Fibroblast of skin of left quadriceps (primary cell): ENCODE measurements around the gene CCDC175.

Experiments
- DNase-seq, 2 experiments: peaks; one replicate each; pipeline ENCODE4 v3.0.0-alpha.2; 2013; ENCODE audit warnings: low read depth in 2 of 2

Gene CCDC175

DNA sequence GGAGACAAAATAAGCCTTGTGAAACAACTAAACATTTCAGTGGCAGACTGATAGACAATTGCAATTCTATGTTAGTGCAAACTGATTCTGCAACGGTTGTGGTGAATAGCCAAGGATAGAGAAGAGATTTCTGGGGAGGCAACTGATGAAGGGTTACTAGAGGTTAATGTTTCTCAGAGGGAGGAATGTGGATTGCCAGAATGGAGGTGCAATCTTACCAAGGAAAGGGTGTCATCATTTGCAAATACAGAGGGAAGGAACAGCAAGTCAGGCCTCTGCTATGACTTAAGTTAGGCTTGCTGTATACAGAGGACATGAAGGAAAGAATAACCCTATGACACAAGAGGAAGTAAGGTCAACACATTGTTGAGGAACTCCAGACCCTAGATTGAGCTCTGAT lies 35.8 kb downstream of the CCDC175 start:
- no peak for DNase-seq

- DNase-seq: no peak
Measured at GRCh38 chr14:59538936-59539335, 37.7 kb downstream of the CCDC175 start.

DNA sequence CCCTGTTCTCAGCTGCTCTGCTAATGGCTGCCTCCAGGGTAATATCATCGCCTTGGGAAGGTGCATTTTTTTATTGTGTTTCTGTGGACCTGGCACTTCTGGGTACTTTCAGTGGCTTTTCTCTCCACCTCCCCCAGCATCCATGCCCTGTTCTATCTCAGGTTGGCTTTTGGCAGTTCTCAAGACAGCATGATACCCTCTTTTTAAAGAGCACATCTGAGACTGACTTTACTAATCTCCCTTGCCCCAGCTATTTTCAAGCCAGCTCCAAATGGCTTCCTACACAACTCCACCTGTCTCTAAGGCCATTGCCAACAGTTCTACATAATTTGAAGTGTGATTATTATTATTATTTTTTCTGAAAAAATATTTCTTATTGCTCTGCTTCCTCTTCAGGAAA lies 39.1 kb downstream of the CCDC175 start:
- no peak for DNase-seq

DNA sequence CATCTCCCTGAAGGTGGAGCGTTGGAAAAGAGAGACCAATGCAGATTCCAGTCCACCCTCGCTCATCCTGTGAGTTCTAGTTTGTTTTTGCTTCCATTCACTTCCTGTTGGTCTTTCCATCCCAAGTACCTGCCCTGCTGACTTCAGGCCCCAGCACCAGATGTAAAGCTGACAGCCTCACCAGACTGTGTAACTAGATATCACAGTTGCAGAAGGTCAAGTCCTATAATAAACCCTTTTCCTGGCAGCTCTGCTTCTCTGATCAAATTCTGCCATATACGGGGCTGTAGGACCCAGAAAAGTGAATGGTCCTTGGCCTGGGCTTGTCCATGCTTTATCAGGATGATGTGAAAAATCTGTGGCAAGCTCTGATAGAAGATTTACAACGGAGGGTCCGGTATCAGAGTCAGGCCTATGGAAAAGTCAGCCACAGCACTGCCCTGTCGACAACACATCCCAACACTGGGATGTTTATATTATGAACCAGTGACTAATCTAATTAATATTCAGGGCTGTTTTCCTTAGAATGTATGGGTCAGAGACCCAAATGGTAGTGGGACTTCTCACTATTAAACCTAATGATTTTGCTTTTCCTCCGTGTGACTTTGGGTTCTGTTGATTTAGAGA lies 42.1 kb downstream of the CCDC175 start:
- no peak for DNase-seq

DNA sequence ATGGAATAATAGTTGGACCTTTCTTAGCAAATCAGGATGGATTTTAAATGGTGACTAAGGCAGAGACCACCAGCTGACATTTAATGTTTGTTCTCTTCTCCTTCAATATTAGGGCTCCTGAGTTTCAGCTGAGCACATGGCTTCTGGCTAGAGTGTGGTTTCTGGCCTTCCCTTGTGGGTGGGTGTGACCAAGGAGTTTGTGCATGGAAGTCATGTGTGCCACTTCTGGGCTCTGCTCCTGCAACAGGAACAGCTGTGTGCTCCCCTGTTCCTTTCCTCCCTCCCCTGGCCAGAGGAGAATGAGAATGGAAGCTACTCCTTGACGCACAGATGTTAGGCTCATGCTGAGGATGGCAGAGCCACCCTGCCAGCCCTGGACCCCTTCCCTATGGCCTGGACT lies 44.2 kb downstream of the CCDC175 start:
- DNase-seq: no peak

- DNase-seq: no peak
Measured at GRCh38 chr14:59530349-59530748, 46.3 kb downstream of the CCDC175 start.

DNA sequence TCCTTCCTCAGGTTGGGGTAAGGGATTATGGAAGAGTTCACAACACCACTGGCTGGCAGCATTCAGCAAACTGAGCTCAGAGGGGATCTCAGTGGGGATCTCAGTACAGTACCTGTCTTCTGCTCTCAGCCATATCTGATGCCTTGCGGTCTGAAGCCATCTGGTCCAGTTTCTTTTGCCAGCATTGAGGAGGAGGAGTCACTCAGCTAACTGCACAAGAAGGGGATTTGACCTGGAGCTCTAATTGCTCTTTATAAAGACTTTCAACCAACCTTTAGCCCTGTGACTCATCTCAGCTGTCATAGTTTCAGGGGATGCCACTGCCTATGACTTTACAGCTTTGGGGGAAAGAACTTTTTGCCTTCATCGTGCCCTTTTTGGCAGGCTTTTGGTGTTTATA lies 47.4 kb downstream of the CCDC175 start:
- no peak for DNase-seq

GRCh38 chr14:59520224-59520623 lies 56.4 kb downstream of the CCDC175 start:
- DNase-seq: no peak

DNA sequence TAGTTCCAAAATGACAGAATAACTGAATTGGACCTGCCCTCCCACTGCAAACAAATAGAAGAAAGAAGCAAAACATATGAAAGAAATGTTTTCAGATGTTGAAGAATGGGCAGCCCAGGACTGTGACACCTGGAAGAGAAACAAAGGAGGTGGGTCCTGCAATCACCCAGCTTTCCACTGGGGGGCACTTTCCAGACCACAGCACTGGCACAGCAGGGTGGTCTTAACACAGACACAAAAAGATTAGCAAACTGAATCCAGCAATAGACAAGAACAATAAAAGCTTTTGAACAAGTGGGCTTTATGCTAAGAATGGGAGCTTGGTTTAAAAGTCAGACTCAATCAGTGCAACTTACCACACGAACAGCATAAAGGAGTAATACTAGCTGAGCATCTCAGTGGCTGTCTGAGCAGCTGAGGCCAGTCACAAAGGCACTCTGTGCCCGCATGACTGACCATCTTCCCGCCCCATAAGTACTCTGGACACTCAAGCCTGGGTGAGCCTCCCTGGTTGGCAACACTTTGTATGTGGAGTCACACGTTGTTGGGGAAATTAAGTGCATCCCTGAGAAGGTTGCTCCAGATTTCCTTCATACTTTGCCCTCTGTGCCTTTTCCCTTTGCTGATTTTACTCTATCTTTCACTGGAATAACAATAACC lies 64.6 kb downstream of the CCDC175 start:
- no peak for DNase-seq

- no peak for DNase-seq
Measured at GRCh38 chr14:59510966-59511365, 65.6 kb downstream of the CCDC175 start.

GRCh38 chr14:59510001-59510400 lies 66.6 kb downstream of the CCDC175 start:
- DNase-seq: no peak

- DNase-seq: no peak
Measured at GRCh38 chr14:59509101-59509500, 67.5 kb downstream of the CCDC175 start.

DNA sequence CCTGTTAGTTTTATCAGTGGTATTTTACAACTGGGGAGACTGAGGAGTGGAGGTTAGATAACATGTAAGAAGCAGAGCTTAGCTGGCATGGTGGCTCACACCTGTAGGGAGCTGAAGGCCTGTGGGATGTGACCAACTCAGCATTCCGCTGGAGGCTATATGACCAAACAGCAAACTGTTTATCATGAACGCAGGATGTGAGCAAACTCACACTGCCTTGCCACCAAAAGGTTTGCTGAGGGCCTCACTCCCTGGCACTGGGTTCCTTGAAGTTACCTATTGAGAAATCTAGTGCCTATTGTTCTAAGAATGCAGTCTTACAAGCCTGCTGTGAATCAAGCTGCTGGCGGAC lies 68.9 kb downstream of the CCDC175 start:
- no peak for DNase-seq

DNA sequence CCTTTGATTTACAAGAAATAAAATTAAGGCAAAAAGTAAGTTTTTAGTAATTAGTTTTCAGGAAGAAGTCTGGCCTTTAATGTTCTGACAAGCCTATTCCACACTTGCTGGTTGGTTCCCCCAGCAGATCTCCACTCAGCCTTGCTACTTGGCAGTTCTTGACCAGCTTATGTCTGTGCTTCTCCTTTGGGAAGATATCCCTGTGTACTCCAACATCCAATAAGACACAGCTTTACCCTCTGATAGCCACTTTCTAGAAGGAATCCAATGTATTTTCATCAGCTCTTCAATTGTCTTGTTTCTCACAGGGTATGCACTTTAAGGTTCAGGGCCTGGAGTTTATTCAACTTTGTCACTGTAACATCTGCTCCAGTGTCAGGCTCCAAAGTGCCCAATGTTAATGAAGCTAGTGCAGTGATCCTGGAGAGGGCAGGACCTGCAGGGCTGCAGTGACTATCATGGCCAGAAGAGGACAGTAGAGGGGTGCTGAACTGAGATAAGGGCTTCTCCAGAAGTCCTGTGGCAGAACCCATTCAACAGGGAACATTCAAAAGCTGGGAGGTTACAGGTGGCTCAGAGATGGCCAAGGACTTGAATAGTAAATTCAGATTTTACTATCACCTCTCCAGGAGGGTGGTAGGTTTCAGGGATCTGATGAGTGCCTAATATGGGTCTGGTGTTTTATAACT lies 69.4 kb downstream of the CCDC175 start:
- peak in 1 of 2 experiments; percentile 10 for DNase-seq

DNA sequence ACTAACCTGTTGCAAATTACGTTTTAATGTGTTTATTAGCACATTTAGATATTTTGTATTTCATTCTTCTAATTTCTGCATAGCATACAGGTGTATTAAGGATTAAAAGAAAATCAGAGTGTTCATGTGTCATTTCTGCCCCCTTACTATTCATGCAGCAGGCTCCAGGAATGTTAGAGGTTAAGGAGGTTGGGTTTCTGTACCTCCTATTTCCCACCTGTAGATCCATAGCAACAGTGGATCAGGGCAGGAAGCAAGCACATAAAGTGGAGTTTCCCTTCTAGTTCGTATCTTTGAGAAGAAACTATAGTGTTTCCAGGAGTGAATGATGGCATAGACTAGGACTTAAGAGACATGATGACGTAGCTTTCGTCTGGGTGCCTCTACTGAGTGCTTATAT lies 73.4 kb downstream of the CCDC175 start:
- no peak for DNase-seq

DNA sequence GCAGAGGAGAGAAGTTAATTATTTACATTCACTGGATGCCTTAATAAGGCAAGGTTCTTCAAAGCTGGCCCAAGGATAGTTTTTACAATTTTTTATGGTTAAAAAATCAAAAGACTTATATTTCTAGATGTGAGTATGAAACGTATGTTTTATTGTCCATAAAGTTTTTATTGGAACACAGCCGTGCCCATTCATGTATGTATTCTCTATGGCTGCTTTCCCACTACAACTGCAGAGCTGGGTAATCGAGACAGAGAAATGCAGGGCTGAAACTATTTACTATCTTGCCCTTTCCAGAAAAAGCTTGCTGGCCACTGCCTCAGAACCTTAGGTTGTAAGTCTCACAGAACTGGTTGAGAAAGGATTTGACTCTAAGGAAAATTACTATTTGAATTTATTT lies 75.9 kb downstream of the CCDC175 start:
- DNase-seq: no peak

DNA sequence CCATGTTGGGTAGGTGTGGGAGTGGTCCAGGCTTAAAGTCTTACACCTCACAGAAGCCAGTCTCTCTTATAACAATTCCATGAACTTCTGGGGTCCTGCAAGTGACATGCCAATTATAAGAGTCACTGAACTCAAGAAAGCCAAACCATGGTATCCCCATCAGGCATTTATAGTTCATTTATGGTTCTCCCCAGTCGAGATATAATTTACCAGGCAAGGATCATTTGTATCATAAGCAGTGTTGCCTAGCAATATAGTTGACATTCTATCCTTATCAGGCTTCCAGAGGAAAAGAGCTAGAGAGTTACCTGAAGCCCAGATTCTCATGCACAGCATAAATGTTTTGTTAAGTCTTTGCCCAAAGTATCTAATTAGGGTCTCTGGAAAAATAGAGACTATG lies 84.2 kb downstream of the CCDC175 start:
- no peak for DNase-seq

GRCh38 chr14:59490756-59491155 lies 85.9 kb downstream of the CCDC175 start:
- no peak for DNase-seq

GRCh38 chr14:59484639-59485175 lies 91.9 kb downstream of the CCDC175 start:
- DNase-seq: no peak

DNA sequence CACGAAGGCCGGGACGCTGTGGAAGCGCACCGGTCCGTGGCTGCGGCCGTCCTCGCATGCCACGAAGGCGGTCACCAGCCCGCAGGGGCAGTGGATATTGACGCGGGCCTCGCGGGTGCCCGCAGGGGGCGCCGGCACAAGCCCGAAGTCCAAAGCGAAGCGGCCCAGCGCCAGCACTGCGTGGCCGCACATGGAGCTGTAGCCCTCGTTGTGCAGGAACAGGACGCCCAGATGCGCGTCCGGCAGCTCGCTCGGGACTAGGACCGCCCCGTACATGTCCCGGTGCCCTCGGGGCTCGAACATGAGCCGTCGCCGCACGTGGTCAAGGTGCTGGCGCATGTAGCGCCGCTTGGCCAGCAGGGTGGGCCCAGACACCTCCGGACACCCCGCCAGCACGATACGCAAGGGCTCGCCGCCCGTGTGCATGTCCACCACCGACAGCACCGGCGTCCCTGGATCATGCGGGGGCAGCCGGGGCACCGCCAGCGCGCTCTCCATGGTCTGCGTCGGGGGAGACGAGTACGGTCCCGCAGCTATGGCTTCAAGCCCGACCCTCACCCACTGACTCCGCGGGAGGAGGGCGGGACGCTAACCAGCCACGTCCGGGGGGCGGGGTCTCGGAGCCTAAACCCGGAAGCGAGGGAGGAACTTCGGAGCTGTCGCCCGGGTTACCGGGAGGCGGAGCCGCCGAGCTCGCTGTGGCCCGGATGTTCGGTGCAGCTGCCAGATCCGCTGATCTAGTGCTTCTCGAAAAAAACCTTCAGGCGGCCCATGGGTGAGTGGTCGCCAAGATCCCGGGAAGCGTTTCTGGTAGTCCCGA lies 92.6 kb downstream of the CCDC175 start, which contains the start of the genes JKAMP and L3HYPDH:
TSS of gene JKAMP (plus strand) at position 699 of the 820 bp plus-strand sequence. CDS start at position 772, 73 bp downstream.
TSS of gene L3HYPDH (minus strand) at position 590 of the 820 bp plus-strand sequence. CDS start at position 498, 92 bp downstream.
- peak; percentile 90 for DNase-seq

GRCh38 chr14:59483363-59483762 lies 93.2 kb downstream of the CCDC175 start:
- DNase-seq: peak; percentile 47 to 50
